ENCODE data around the gene IL7R. TPM values are rescaled to one million over a fixed set of nuclear protein-coding genes. Genes with fewer than 3 reads are reported as not detected.

Gene IL7R
- total RNA-seq, 1 experiment from 2014 or later, result 7.7 TPM

DNA sequence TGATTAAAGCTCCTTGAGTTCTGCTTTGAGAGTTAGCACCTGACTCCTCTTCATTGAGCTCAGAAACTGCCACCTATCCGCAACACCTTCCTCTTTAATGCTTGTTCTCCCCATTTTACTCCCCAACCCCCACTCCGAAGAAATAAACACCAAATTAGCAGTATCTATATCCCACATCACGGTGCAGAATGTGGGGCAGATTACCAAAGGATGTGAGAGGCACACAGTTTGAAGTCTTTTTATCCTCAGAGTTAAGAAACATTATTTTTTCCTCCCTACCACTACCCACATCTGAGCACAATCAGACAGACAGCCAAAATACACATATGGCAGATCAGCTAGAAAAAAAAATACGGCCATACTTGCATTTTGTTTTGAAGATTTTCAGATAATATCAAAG lies 26.1 kb upstream of the IL7R start:
- no TSS peak for BruUV-seq (replicated peaks)
- CTCF ChIA-PET, result no interaction called here
- intact Hi-C loops (cut with micrococcal nuclease; ENCODE audit: unreplicated experiment), result no loop called here
- POLR2A ChIA-PET (ENCODE audit: low non-redundant PET), result no interaction called here
- H3K4me1 ChIP-seq (ENCODE audit: insufficient read depth, low read length, poor library complexity, severe bottlenecking), result no peaks in the 10 kb centered on the region
- no peaks in the 10 kb centered on the region for H3K36me3 ChIP-seq (ENCODE audit: insufficient read depth, low read length, poor library complexity, severe bottlenecking)
- TF ChIP-seq EZH2 (IDR thresholded peaks at IDR 0.05; ENCODE audit: borderline replicate concordance, low read depth, low read length, poor library complexity, severe bottlenecking), result no peak
- TF ChIP-seq, protein P1, sequence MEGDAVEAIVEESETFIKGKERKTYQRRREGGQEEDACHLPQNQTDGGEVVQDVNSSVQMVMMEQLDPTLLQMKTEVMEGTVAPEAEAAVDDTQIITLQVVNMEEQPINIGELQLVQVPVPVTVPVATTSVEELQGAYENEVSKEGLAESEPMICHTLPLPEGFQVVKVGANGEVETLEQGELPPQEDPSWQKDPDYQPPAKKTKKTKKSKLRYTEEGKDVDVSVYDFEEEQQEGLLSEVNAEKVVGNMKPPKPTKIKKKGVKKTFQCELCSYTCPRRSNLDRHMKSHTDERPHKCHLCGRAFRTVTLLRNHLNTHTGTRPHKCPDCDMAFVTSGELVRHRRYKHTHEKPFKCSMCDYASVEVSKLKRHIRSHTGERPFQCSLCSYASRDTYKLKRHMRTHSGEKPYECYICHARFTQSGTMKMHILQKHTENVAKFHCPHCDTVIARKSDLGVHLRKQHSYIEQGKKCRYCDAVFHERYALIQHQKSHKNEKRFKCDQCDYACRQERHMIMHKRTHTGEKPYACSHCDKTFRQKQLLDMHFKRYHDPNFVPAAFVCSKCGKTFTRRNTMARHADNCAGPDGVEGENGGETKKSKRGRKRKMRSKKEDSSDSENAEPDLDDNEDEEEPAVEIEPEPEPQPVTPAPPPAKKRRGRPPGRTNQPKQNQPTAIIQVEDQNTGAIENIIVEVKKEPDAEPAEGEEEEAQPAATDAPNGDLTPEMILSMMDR (conservative IDR thresholded peaks at IDR 0.05; ENCODE audit: low read depth, low read length), result no peak
- H3K9me3 ChIP-seq (ENCODE audit: low read depth, low read length, poor library complexity, severe bottlenecking), result no peaks in the 10 kb centered on the region
- H3K4me3 ChIP-seq (ENCODE audit: low read depth, low read length, poor library complexity, severe bottlenecking), result no peak overlapping the region
- no peaks in the 10 kb centered on the region for H3K27me3 ChIP-seq (replicated peaks; ENCODE audit: insufficient read depth, low read depth, low read length, poor library complexity)
- DNase-seq (ENCODE audit: low spot score), result no peak
- H3K27ac ChIP-seq (ENCODE audit: low read depth, low read length, poor library complexity, severe bottlenecking), result no peak overlapping the region

DNA sequence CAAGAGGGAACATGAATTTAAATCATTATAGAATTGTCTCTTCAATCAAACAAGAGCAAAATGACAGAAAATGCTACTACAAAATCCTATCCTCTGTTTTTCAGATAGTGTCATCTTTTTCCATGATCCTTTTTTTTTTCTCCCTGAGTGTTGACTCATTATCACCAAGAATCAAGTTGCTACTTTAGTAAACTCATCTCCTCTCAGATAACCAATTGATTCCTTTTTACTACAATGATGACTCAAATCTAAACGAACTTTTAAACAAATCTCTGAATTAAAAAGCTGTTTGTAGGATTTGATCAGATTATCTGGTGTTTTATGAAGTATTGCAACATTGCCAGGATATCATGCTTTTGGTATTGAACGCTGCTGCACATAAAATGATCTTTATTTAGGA lies 23.9 kb upstream of the IL7R start:
- POLR2A ChIA-PET (ENCODE audit: low non-redundant PET), result no interaction called here
- H3K4me1 ChIP-seq (ENCODE audit: insufficient read depth, low read length, poor library complexity, severe bottlenecking), result no peaks in the 10 kb centered on the region
- H3K4me3 ChIP-seq (ENCODE audit: low read depth, low read length, poor library complexity, severe bottlenecking), result no peak overlapping the region
- DNase-seq (ENCODE audit: low spot score), result no peak
- CTCF ChIA-PET, result no interaction called here
- no peaks in the 10 kb centered on the region for H3K27me3 ChIP-seq (replicated peaks; ENCODE audit: insufficient read depth, low read depth, low read length, poor library complexity)
- no TSS peak for BruUV-seq (replicated peaks)
- no peak for TF ChIP-seq EZH2 (IDR thresholded peaks at IDR 0.05; ENCODE audit: borderline replicate concordance, low read depth, low read length, poor library complexity, severe bottlenecking)
- TF ChIP-seq, protein P1 (conservative IDR thresholded peaks at IDR 0.05; ENCODE audit: low read depth, low read length), result no peak
- H3K36me3 ChIP-seq (ENCODE audit: insufficient read depth, low read length, poor library complexity, severe bottlenecking), result no peaks in the 10 kb centered on the region
- no peaks in the 10 kb centered on the region for H3K9me3 ChIP-seq (ENCODE audit: low read depth, low read length, poor library complexity, severe bottlenecking)
- H3K27ac ChIP-seq (ENCODE audit: low read depth, low read length, poor library complexity, severe bottlenecking), result no peak overlapping the region
- intact Hi-C loops (cut with micrococcal nuclease; ENCODE audit: unreplicated experiment), result no loop called here

DNA sequence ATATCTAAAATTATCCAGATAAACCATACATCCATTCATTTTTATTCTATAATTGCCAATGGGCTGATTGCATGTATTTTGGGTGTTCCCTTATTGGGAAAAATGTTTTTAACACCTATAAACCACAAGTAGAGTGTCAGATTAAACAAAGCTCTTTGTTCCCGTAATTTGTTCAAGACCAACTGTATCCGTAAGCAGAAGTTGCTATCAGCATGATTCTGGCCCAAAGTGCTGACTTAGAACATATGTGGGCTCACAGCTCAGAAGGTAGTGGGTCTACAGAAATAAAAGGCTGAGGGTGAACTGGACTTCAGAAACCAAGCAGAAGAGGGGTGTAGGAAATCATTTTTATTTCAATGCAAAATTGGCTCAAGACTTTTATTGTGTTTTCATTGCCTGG lies 23.5 kb upstream of the IL7R start:
- H3K27ac ChIP-seq (ENCODE audit: low read depth, low read length, poor library complexity, severe bottlenecking), result no peak overlapping the region
- H3K27me3 ChIP-seq (replicated peaks; ENCODE audit: insufficient read depth, low read depth, low read length, poor library complexity), result no peaks in the 10 kb centered on the region
- DNase-seq (ENCODE audit: low spot score), result no peak
- intact Hi-C loops (cut with micrococcal nuclease; ENCODE audit: unreplicated experiment), result no loop called here
- ChIA-PET CTCF (no interaction called here), POLR2A (ENCODE audit: low non-redundant PET) (no interaction called here)
- H3K9me3 ChIP-seq (ENCODE audit: low read depth, low read length, poor library complexity, severe bottlenecking), result no peaks in the 10 kb centered on the region
- no peaks in the 10 kb centered on the region for H3K36me3 ChIP-seq (ENCODE audit: insufficient read depth, low read length, poor library complexity, severe bottlenecking)
- no TSS peak for BruUV-seq (replicated peaks)
- H3K4me3 ChIP-seq (ENCODE audit: low read depth, low read length, poor library complexity, severe bottlenecking), result no peak overlapping the region
- TF ChIP-seq, protein P1 (conservative IDR thresholded peaks at IDR 0.05; ENCODE audit: low read depth, low read length), result no peak
- no peak for TF ChIP-seq EZH2 (IDR thresholded peaks at IDR 0.05; ENCODE audit: borderline replicate concordance, low read depth, low read length, poor library complexity, severe bottlenecking)
- no peaks in the 10 kb centered on the region for H3K4me1 ChIP-seq (ENCODE audit: insufficient read depth, low read length, poor library complexity, severe bottlenecking)
